Measurements from ENCODE around the gene AIRE. TPM values are rescaled to one million over a fixed set of nuclear protein-coding genes. Genes with fewer than 3 reads are reported as not detected.

The AIRE gene
- total RNA-seq, 2 experiments from 2014 or later = not detected

GRCh38 chr21:44295163-44295573, 9.5 kb downstream of the AIRE start:
- peaks cover 29% of the 10 kb centered on the region for H3K4me1 Mint-ChIP-seq

GRCh38 chr21:44295646-44296045, 10.0 kb downstream of the AIRE start:
- Mint-ChIP-seq H3K27me3 (no peaks in the 10 kb centered on the region), H3K27ac (no peak overlapping the region), H3K36me3 (ENCODE audit: low read depth) (no peaks in the 10 kb centered on the region), H3K4me1 (peaks cover 29% of the 10 kb centered on the region), H3K9me3 (ENCODE audit: low read depth) (no peaks in the 10 kb centered on the region), H3K4me3 (no peak overlapping the region)
- ChIA-PET POLR2A (no interaction called here), CTCF (interaction anchor here (0.7 to 1.1 kb wide), 3 partner anchors 10 to 571 kb away, joined by 3 to 4 read pairs (median 3); no protein-coding TSS in a partner anchor)
- no peak for DNase-seq
- no peak for ATAC-seq
- intact Hi-C loops (cut with DNase I, micrococcal nuclease) = no loop called here

More at GRCh38 chr21:44295163-44295573, 9.5 kb downstream of the AIRE start:
- no peak overlapping the region for H3K27ac Mint-ChIP-seq
- CTCF ChIA-PET = interaction anchor here (0.7 to 1.1 kb wide), 2 partner anchors 9 to 95 kb away, joined by 3 to 4 read pairs; no protein-coding TSS in a partner anchor
- no peaks in the 10 kb centered on the region for H3K27me3 Mint-ChIP-seq
- no peak overlapping the region for H3K4me3 Mint-ChIP-seq
- intact Hi-C loops (cut with DNase I, micrococcal nuclease) = no loop called here
- H3K36me3 Mint-ChIP-seq (ENCODE audit: low read depth) = no peaks in the 10 kb centered on the region
- ATAC-seq (no peak), DNase-seq (no peak)
- POLR2A ChIA-PET = no interaction called here
- H3K9me3 Mint-ChIP-seq (ENCODE audit: low read depth) = no peaks in the 10 kb centered on the region

- no peak for DNase-seq
- Mint-ChIP-seq H3K36me3 (ENCODE audit: low read depth) (peaks cover 2% of the 10 kb centered on the region), H3K27ac (no peak overlapping the region), H3K27me3 (no peaks in the 10 kb centered on the region), H3K4me3 (no peak overlapping the region), H3K9me3 (ENCODE audit: low read depth) (no peaks in the 10 kb centered on the region), H3K4me1 (peaks cover 33% of the 10 kb centered on the region)
- no peak for ATAC-seq
- CTCF ChIA-PET = interaction anchor here (0.7 kb wide), 1 partner anchor 570 kb away, joined by 3 read pairs; no protein-coding TSS in a partner anchor
- intact Hi-C loops (cut with DNase I, micrococcal nuclease) = no loop called here
- POLR2A ChIA-PET = no interaction called here
Observed at GRCh38 chr21:44296103-44296519, 10.4 kb downstream of the AIRE start.

GRCh38 chr21:44296916-44297315, 11.2 kb downstream of the AIRE start:
- Mint-ChIP-seq H3K4me1 (peaks cover 41% of the 10 kb centered on the region), H3K27ac (no peak overlapping the region), H3K27me3 (no peaks in the 10 kb centered on the region), H3K9me3 (ENCODE audit: low read depth) (no peaks in the 10 kb centered on the region), H3K36me3 (ENCODE audit: low read depth) (peaks cover 2% of the 10 kb centered on the region), H3K4me3 (no peak overlapping the region)
- intact Hi-C loops (cut with DNase I, micrococcal nuclease) = no loop called here
- no peak for DNase-seq
- ChIA-PET CTCF (interaction anchor here (0.6 kb wide), 1 partner anchor 244 kb away, joined by 3 read pairs; no protein-coding TSS in a partner anchor), POLR2A (no interaction called here)
- ATAC-seq = no peak

GRCh38 chr21:44297525-44298290, 12.0 kb downstream of the AIRE start:
- Mint-ChIP-seq H3K9me3 (ENCODE audit: low read depth) (no peaks in the 10 kb centered on the region), H3K4me3 (peak overlapping the region; percentile 36)

GRCh38 chr21:44298301-44298700, 12.6 kb downstream of the AIRE start:
- intact Hi-C loops (cut with DNase I, micrococcal nuclease) = no loop called here
- peak; percentile 42 for DNase-seq
- no peak for ATAC-seq
- Mint-ChIP-seq H3K27ac (peak overlapping the region; percentile 69), H3K4me3 (peak overlapping the region; percentile 36), H3K36me3 (ENCODE audit: low read depth) (peaks cover 5% of the 10 kb centered on the region), H3K9me3 (ENCODE audit: low read depth) (no peaks in the 10 kb centered on the region), H3K4me1 (peaks cover 45% of the 10 kb centered on the region), H3K27me3 (no peaks in the 10 kb centered on the region)
- ChIA-PET CTCF (interaction anchor here (0.7 to 1.4 kb wide), 11 partner anchors 21 to 284 kb away, joined by 3 to 8 read pairs (median 3); no protein-coding TSS in a partner anchor), POLR2A (no interaction called here)

More at GRCh38 chr21:44297525-44298290, 12.0 kb downstream of the AIRE start:
- peaks cover 46% of the 10 kb centered on the region for H3K4me1 Mint-ChIP-seq
- H3K27ac Mint-ChIP-seq = peak overlapping the region; percentile 69
- ChIA-PET CTCF (interaction anchor here (0.7 to 1.4 kb wide), 13 partner anchors 20 to 1392 kb away, joined by 3 to 8 read pairs (median 3); no protein-coding TSS in a partner anchor), POLR2A (no interaction called here)
- no peaks in the 10 kb centered on the region for H3K27me3 Mint-ChIP-seq
- DNase-seq (peak; percentile 89), ATAC-seq (peak; percentile 65)
- intact Hi-C loops (cut with DNase I, micrococcal nuclease) = no loop called here
- peaks cover 5% of the 10 kb centered on the region for H3K36me3 Mint-ChIP-seq (ENCODE audit: low read depth)

GRCh38 chr21:44299085-44299457, 13.4 kb downstream of the AIRE start:
- POLR2A ChIA-PET = no interaction called here
- intact Hi-C loops (cut with DNase I, micrococcal nuclease) = loop anchor here in 1 of 2 experiments (1.0 kb wide), 2 partner anchors 40 to 129 kb away; partner anchors contain the start of gene CFAP410
- Mint-ChIP-seq H3K4me1 (peaks cover 52% of the 10 kb centered on the region), H3K9me3 (ENCODE audit: low read depth) (no peaks in the 10 kb centered on the region), H3K27ac (peak overlapping the region; percentile 96), H3K27me3 (no peaks in the 10 kb centered on the region), H3K36me3 (ENCODE audit: low read depth) (peaks cover 8% of the 10 kb centered on the region), H3K4me3 (peak overlapping the region; percentile 85)
- DNase-seq (no peak), ATAC-seq (peak; percentile 11)
- CTCF ChIA-PET = interaction anchor here (0.9 to 1.0 kb wide), 2 partner anchors 185 to 216 kb away, joined by 3 read pairs; no protein-coding TSS in a partner anchor

GRCh38 chr21:44299458-44300261, 14.0 kb downstream of the AIRE start, which contains the start of gene PFKL:
TSS of gene PFKL (plus strand) at chr21:44300053. CDS start at chr21:44300106, 53 bp downstream.
- peak; percentile 63 for ATAC-seq
- peaks cover 8% of the 10 kb centered on the region for H3K36me3 Mint-ChIP-seq (ENCODE audit: low read depth)
- H3K4me1 Mint-ChIP-seq = peaks cover 51% of the 10 kb centered on the region

GRCh38 chr21:44300262-44300959, 14.7 kb downstream of the AIRE start:
- intact Hi-C loops (cut with DNase I, micrococcal nuclease) = loop anchor here in 1 of 2 experiments (1.0 to 5.0 kb wide), 4 partner anchors 155 to 512 kb away; partner anchors contain the start of genes LRRC3, RRP1 and TRAPPC10
- ChIA-PET POLR2A (no interaction called here), CTCF (interaction anchor here (1.5 kb wide), 1 partner anchor 38 kb away, joined by 4 read pairs; no protein-coding TSS in a partner anchor)
- Mint-ChIP-seq H3K27me3 (no peaks in the 10 kb centered on the region), H3K4me1 (peaks cover 56% of the 10 kb centered on the region), H3K27ac (peak overlapping the region; percentile 76), H3K4me3 (peak overlapping the region; percentile 77), H3K9me3 (ENCODE audit: low read depth) (no peaks in the 10 kb centered on the region), H3K36me3 (ENCODE audit: low read depth) (peaks cover 11% of the 10 kb centered on the region)
- ATAC-seq (peak; percentile 24), DNase-seq (peak; percentile 75)

More at GRCh38 chr21:44299458-44300261, 14.0 kb downstream of the AIRE start, which contains the start of gene PFKL:
- H3K27ac Mint-ChIP-seq = peak within 1 kb of the TSS; percentile 96
- H3K4me3 Mint-ChIP-seq = peak within 1 kb of the TSS; percentile 85
- intact Hi-C loops (cut with DNase I, micrococcal nuclease) = loop anchor here in 1 of 2 experiments (1.0 to 5.0 kb wide), 6 partner anchors 40 to 511 kb away; partner anchors contain the start of genes CFAP410, LRRC3, RRP1 and TRAPPC10
- H3K9me3 Mint-ChIP-seq (ENCODE audit: low read depth) = no peaks in the 10 kb centered on the region
- POLR2A ChIA-PET = no interaction called here
- no peaks in the 10 kb centered on the region for H3K27me3 Mint-ChIP-seq
- peak; percentile 82 for DNase-seq
- CTCF ChIA-PET = interaction anchor here (0.9 to 1.0 kb wide), 2 partner anchors 185 to 216 kb away, joined by 3 read pairs; no protein-coding TSS in a partner anchor

GRCh38 chr21:44301141-44301540, 15.5 kb downstream of the AIRE start:
- H3K9me3 Mint-ChIP-seq (ENCODE audit: low read depth) = no peaks in the 10 kb centered on the region
- H3K4me1 Mint-ChIP-seq = peaks cover 56% of the 10 kb centered on the region
- POLR2A ChIA-PET = no interaction called here

More at GRCh38 chr21:44301141-44301540, 15.5 kb downstream of the AIRE start:
- peak overlapping the region; percentile 77 for H3K4me3 Mint-ChIP-seq
- peaks cover 11% of the 10 kb centered on the region for H3K36me3 Mint-ChIP-seq (ENCODE audit: low read depth)
- ATAC-seq (no peak), DNase-seq (no peak)
- peak overlapping the region; percentile 76 for H3K27ac Mint-ChIP-seq
- CTCF ChIA-PET = interaction anchor here (1.5 kb wide), 1 partner anchor 37 kb away, joined by 4 read pairs; no protein-coding TSS in a partner anchor
- intact Hi-C loops (cut with DNase I, micrococcal nuclease) = loop anchor here in 1 of 2 experiments (2.0 to 5.0 kb wide), 2 partner anchors 186 to 512 kb away; partner anchors contain the start of gene RRP1
- H3K27me3 Mint-ChIP-seq = no peaks in the 10 kb centered on the region

Measured in activated CD4-positive, alpha-beta T cell treated with anti-CD3 and anti-CD28 coated beads for 36 hours (primary cell).